Right renal cortex interstitium (tissue), 3 donors: Measurements from ENCODE around the gene KANK4. TPM values are rescaled to one million over a fixed set of nuclear protein-coding genes. Genes with fewer than 3 reads are reported as not detected.

Experiments
- DNase-seq, 3 donors: peaks; one replicate each; pipeline ENCODE4 v3.0.0-alpha.2; 2013; ENCODE audit warnings: low read depth in 3 of 3, low spot score in 2 of 3
- polyA plus RNA-seq, 3 donors: library from polyadenylated mRNA; unstranded; fragments of 120-200 nt; gene quantifications; one replicate each; pipeline ENCODE4 v1.2.1, GENCODE V29; 2013; ENCODE audit not compliant: insufficient read length in 3 of 3

The KANK4 gene
- polyA plus RNA-seq, 3 donors: 20.4 to 23.7 (median 22.3) TPM

GRCh38 chr1:62307895-62308492, 11.2 kb downstream of the KANK4 start:
- no peak for DNase-seq

DNA sequence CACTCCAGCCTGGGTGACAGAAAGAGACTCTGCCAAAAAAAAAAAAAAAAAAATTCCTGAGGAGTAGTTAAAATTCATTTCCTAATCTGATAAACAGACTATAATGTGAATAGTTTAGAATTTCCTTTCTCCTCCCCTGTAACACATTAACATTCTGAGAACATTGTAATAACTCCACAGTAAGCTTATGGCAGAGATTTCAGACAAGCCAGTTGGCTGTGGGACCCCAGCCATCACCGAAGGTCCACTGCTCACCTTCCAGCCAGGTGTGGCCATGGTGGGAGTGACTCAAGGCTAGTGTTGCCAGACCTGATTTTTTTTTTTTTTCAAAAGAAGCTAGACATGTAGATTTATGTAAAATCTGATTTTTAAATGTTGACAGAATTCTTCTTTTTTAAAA, 11.8 kb downstream of the KANK4 start:
- DNase-seq: no peak

DNA sequence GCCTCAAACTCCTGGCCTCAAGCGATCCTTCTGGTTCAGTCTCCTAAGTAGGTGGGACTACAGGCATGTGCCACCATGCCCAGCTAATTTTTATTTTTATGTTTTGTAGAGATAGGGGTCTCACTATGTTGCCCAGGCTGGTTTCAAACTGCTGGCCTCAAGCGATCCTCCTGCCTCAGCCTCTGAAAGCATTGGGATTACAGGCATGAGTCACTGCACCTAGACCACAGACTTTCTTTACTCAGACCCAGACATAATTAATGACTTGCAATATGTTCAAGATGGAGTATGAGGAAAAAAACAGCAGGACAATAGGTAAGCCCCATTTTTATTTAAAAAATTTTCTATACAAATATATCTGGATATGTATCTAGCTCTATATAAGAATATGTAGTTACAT, 13.2 kb downstream of the KANK4 start:
- no peak for DNase-seq

DNA sequence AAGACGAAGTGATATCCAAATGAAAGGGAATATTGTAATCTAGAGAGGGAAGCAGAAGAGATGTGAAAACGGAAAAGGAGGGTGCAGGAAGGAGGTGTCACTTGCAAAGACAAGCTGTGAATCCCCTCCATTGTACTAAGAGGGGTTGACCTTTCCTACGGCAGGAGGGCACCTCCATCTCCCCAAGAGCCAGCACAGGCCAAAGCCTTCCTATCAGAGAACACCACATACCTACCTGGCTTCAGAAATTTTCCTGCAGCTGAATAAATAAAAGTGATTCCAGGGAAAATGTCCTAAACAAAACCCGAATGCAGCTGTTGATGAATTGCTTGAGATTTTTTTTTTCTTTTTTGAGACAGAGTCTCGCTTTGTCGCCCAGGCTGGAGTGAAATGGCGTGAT, 14.3 kb downstream of the KANK4 start:
- no peak for DNase-seq

DNA sequence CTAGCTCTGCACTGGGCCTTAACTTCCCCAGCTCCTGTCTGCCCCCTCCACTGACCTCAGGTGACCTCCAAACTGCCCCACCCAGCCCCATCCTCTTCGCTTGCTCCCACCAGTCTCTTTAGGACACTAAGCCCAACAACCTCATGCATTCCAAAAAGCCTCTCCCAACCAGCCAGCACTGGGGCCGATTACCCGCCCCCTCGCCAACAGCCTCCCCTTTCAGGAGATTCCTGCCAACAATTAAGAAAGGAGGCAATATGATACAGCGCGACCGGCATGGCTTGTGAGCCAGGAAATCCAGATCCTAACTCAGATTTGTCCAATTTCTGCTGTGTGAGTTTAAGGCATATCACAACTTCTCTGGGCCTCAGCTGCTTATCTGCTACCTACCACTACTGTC, 14.7 kb downstream of the KANK4 start:
- DNase-seq: no peak

DNA sequence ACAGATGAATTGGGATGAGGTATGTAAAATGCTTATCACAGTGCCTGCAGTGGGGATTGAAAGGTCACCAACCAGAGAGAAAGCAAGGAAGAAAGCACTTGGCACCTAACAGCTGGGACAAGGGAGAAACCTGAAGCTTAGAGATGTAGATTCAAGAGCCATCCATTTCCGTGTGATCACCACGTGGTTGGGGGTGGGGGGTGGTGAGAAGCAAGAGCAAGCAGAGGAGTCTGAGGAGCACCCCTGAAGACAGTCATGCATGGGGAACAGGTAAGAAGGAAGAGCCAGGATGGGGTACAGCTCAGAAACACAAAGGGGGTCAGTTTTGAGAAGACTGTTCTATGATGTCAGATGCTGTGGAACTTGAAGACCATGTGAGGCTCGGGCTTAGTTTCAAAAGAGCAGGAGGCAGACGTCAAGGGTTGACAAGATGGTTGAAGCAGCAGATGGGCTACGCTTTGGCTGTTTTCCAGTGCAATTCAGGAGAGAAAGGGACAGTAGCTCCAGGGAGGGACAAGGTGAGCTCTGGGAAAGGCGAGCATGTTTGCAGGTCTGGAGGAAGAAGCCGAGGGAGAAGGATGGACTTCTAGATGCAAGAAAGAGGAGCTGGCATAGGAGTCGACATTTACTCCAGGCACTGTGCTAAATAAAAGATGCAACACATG, 17.4 kb downstream of the KANK4 start:
- DNase-seq: no peak

GRCh38 chr1:62299426-62300200, 19.6 kb downstream of the KANK4 start:
- no peak for DNase-seq

GRCh38 chr1:62295921-62296491, 23.2 kb downstream of the KANK4 start:
- DNase-seq: no peak

- DNase-seq: no peak
Observed at GRCh38 chr1:62294261-62294660, 25.0 kb downstream of the KANK4 start.

DNA sequence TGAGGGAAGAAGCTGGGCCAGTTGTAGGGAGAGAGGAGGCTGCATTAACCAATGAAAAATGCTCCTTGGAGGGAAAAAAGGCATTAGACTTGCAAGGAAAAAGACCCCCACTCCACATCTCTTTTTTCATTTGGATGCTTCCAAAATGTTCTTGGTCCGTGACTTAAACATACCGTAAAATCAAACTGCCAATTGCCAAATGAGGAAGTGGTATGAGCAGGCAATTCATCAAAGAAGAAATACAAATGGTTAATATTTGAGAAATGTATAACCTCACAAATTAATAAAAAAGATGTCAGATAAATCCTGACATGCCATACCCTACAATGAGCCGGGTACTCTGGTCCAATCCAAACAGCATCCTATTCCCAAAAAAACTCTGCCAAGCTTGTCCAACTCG, 30.6 kb downstream of the KANK4 start:
- DNase-seq: no peak

- DNase-seq: no peak
Observed at GRCh38 chr1:62288224-62288623, 31.0 kb downstream of the KANK4 start.

DNA sequence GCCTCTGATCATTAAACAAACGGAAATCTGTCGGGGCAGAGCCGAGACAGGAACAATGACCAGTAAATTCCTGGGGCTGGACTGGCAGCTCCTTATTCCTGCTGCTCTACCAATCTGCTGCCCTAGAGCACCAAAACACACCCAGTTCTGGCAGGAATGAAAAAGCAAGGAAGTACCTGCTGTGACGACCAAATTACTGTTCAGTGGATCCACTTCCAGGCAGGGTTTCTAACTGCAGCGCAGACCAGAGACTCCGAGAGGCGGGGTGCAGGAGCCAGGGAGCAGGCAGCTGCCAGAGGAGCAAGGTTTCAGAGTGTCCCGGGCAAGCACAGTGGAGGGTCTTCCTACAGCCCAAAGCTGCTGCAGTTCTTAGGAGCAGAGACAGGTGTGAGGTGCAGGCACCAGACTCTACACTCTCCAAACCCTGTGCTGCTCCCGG, 32.4 kb downstream of the KANK4 start:
- DNase-seq: no peak

DNA sequence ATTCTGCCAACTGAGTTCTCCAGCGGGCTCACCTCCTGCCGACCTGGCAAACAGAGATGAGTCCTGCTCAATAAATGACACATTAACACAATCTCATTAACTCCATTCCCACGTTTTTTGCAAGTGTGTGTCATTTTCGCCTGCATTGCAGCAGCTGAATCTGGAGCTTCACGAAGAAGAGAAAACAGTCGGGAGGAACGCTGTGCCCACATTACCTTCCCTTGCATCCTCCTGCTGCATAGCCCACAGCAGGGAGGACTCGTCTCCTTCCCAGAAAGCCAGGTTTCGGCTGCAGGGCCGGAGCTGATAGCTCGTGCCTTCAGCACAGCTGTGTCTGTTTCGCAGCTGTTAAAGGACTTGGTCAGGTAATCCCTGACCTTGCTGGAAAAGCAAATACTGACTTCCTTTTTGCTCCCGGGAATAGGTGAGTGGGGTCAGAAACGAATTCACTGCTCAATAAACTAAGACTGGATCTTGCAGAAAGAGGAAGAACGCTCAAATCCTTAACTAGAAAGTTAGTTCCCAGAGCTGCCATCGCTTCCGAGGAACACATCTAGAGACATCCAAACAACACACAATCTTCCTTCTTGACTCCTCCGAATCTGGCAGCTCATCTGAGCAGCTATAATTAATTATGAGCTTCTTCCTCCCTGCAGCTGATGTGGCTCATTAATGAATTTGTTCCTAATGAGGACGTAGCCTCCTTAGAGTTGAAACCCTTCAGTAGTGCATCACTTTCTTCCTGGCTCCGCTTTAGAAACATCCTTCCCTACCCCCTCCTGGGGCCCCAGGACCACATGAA, 33.0 kb downstream of the KANK4 start:
- no peak for DNase-seq

DNA sequence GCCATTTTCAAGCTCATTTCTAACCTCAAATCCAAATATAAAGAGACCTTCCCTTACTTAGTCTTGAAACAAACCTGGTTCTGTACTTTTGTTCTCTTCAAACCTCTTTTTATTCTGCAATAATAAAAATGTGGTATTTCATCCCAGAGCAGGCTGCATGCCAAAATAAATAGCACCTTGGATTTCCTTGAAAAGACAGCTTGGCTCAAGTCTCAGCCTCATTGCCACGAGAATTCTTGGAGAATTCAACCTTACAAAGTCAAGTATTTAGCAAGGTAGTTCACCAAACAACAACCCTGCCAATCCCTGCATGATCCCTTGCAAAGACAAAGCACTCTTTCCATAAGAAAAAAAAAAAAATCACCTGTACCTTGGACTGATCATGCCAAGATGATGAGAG, 33.8 kb downstream of the KANK4 start:
- no peak for DNase-seq

GRCh38 chr1:62283986-62284385, 35.2 kb downstream of the KANK4 start:
- DNase-seq: no peak

DNA sequence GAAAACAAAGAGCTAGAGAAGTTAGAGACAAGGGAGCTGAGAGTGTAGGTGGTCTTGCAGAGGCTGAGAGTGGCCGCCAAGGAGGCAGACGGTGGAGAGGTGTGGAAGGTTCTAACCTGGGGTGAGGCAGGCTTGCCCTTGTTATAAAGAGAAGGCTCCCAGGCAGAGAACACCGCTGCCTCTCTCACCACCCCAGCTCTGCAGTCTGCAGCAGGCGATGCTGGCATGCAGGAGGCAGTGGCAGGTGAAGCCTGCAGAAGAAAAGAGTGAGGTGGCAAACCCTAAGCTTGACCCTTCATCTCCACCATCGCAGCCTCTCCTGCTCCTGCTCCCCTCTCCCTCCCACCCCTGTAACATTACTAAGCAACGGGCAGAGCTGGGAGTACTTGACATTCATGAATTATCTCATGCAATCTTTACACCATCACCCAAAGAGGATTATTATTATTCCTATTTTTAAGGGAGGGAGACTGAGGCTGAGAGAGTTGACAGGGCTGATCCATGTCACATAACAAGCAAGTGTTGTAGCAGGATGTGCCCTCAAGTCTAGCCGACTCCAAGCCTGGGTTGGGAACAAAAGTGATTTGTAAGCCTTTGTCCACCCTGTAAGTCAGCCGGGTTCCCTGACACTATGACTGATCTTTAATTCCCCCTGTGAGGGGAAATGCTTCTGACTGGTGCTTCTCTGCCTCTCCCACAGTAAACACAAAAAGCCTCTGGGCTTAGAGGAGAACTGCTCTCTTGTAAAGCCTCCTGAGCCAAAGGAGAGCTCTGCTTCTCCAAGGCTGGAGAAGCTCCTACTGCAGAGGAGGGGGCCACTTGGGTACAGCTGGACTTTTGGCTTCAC, 36.1 kb downstream of the KANK4 start:
- no peak for DNase-seq

- DNase-seq: no peak
Observed at GRCh38 chr1:62281922-62282555, 37.2 kb downstream of the KANK4 start.

GRCh38 chr1:62280960-62281465, 38.2 kb downstream of the KANK4 start:
- no peak for DNase-seq

- no peak for DNase-seq
Observed at GRCh38 chr1:62280150-62280549, 39.1 kb downstream of the KANK4 start.
